Mesodermal cell (in vitro differentiated cells): ENCODE results near the gene NUDT8.
"Not testable (repeated sequence)": the region's sequence is repeated elsewhere in the genome, so short reads cannot be mapped to it uniquely, and the experiment has no call there.

ENCODE experiments used
- H3K27ac ChIP-seq: 2 replicates; pipeline ENCODE4 v1.7.0; 2013; ENCODE audit warnings: mild to moderate bottlenecking, low read depth, low read length, moderate library complexity; ENCODE audit not compliant: severe bottlenecking
- H3K36me3 ChIP-seq: 2 replicates; pipeline ENCODE4 v1.7.1; 2013; ENCODE audit warnings: mild to moderate bottlenecking, low read length, moderate library complexity; ENCODE audit not compliant: control insufficient read depth, insufficient read depth
- H3K4me1 ChIP-seq: one replicate; pipeline ENCODE4 v1.7.1; 2013; ENCODE audit warnings: mild to moderate bottlenecking, low read length; ENCODE audit not compliant: insufficient read depth, control insufficient read depth, poor library complexity, severe bottlenecking
- H3K4me3 ChIP-seq: 2 replicates; pipeline ENCODE4 v1.7.0; 2013; ENCODE audit warnings: low read length, control low read depth, mild to moderate bottlenecking; ENCODE audit not compliant: insufficient read depth, poor library complexity, severe bottlenecking; ENCODE audit errors: extremely low read depth
- H3K9me3 ChIP-seq: 2 replicates; pipeline ENCODE4 v1.7.1; 2013; ENCODE audit warnings: mild to moderate bottlenecking, low read length, moderate library complexity; ENCODE audit not compliant: control insufficient read depth
- WGBS, 2 experiments: methylation state at CpG; one replicate each; pipeline ENCODE4 v1.1.5; 2013; ENCODE audit warnings: missing lambda C conversion rate in 2 of 2; ENCODE audit not compliant: insufficient coverage in 2 of 2; 5-methylcytosine and 5-hydroxymethylcytosine counted together

Gene NUDT8

DNA sequence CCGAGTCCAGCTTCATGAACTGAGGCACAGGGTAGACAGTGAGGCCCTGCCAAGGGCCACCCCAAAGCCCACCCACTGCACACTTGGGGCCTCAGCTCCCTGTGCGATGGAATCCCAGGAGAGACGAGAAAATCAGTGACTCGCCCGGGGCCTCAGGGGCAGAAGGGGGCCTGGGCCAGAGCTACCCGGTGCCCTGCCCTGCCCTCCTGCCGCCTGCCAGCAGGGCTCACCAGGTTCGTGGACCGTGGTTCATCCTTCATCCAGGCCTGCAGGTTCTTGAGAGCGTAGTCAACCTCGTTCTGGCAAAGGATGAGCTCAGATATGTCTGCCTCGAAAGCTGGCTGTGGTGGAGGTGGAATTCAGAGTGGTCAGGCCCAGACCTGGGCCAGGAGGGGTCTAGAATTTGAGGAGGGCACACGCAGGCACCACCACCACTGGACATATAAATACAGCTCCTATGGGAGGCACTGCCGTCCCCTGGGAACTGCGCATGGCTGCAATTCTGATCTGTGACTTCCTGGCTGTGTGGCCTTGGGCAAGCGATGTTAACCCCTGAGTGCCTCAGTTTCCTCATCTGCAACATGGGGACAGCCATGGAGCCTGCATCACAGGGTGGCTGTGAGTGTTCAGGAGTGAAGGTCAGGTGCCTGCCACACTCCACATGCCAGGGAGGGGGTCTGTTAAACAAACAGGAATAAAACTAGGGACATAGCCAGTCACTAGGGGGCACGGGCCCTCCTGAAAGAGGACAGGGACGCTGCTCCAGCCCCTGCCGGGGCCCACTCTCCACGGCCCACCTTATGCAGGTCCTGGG is 37.1 kb upstream of the NUDT8 start:
- no peaks in the 10 kb centered on the region for H3K4me1 ChIP-seq

DNA sequence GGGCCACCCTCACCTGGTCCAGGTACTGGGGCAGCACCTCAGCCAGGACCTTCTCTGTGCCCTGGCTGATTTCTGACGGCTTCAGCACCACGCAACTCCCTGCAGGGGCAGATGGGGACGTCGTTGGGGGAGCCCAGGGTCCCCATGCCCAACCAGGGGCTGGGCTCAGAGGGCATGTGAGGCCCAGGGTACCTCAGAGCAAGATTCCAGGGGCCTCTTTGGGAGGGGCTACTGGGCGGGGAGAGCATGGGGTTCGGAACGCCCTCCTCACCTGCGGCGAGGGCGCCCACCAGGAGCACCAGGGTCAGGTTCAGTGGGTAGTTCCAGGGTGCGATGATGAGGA is 36.5 kb upstream of the NUDT8 start:
- 85% methylated on average over 10 to 11 of the region's 11 CpGs for WGBS, 2 experiments
- Histone ChIP-seq H3K4me1 (no peaks in the 10 kb centered on the region), H3K27ac (no peak overlapping the region), H3K9me3 (no peaks in the 10 kb centered on the region), H3K36me3 (no peaks in the 10 kb centered on the region), H3K4me3 (no peak overlapping the region)

More for the DNA sequence above, 37.1 kb upstream of the NUDT8 start:
- H3K27ac ChIP-seq = no peak overlapping the region
- 81 to 83% methylated on average over 11 to 16 of the region's 20 CpGs for WGBS, 2 experiments
- H3K9me3 ChIP-seq = no peaks in the 10 kb centered on the region
- no peak overlapping the region for H3K4me3 ChIP-seq
- H3K36me3 ChIP-seq = no peaks in the 10 kb centered on the region

DNA sequence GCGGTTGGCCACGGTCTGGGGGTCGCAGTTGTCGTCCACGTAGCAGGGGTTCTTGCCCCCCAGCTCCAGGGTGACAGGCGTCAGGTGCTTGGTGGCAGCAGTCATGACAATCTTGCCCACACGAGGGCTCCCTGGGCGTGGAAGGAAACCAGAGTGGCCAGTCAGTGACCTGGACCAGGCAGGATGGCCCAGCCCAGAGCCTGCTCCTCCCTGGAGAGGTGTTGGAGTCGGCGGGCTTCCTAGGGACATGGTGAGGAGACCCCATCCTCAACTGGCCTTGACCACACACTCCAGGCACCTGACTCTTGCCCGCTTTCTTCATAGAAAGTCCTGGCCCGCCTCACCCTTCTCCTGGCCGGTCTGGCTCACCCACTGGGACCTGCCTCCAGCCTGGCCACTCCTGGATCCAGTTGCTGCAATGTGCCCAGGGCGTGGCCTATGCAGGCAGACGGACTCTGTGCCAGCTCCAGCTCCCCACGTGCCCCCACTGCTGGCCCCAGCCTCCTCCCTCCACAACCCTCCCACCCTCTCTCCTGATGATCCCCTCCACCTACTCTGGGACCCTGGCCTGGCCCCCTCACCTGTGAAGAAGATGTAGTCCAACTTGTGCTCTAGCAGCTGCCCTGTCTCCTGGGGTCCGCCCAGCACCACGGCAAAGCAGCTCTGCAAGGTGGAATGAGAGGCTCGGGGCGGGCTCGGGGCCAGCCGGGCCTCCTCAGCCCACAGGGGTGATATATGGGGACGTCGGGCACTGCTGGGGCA is 36.0 kb upstream of the NUDT8 start:
- WGBS, 2 experiments = 87% methylated on average over 19 to 23 of the region's 24 CpGs
- H3K4me3 ChIP-seq = no peak overlapping the region
- H3K36me3 ChIP-seq = no peaks in the 10 kb centered on the region
- no peaks in the 10 kb centered on the region for H3K4me1 ChIP-seq
- H3K9me3 ChIP-seq = no peaks in the 10 kb centered on the region
- H3K27ac ChIP-seq = no peak overlapping the region

GRCh38 chr11:67664696-67665540 is 35.2 kb upstream of the NUDT8 start:
- WGBS, 2 experiments = 90 to 91% methylated on average over 25 to 32 of the region's 33 CpGs
- no peaks in the 10 kb centered on the region for H3K9me3 ChIP-seq
- no peaks in the 10 kb centered on the region for H3K4me1 ChIP-seq
- no peaks in the 10 kb centered on the region for H3K36me3 ChIP-seq
- H3K27ac ChIP-seq = no peak overlapping the region
- no peak overlapping the region for H3K4me3 ChIP-seq

- Histone ChIP-seq H3K4me3 (no peak overlapping the region), H3K27ac (no peak overlapping the region), H3K36me3 (no peaks in the 10 kb centered on the region), H3K9me3 (no peaks in the 10 kb centered on the region), H3K4me1 (no peaks in the 10 kb centered on the region)
- 94 to 96% methylated on average over 10 to 16 of the region's 16 CpGs for WGBS, 2 experiments
These were observed 34.5 kb upstream of the NUDT8 start for GRCh38 chr11:67664213-67664585.

- Histone ChIP-seq H3K4me1 (no peaks in the 10 kb centered on the region), H3K27ac (no peak overlapping the region), H3K9me3 (no peaks in the 10 kb centered on the region), H3K4me3 (no peak overlapping the region), H3K36me3 (no peaks in the 10 kb centered on the region)
- WGBS, 2 experiments = 89 to 91% methylated on average over 14 to 22 of the region's 22 CpGs
These were observed 33.9 kb upstream of the NUDT8 start for GRCh38 chr11:67663532-67664212.

DNA sequence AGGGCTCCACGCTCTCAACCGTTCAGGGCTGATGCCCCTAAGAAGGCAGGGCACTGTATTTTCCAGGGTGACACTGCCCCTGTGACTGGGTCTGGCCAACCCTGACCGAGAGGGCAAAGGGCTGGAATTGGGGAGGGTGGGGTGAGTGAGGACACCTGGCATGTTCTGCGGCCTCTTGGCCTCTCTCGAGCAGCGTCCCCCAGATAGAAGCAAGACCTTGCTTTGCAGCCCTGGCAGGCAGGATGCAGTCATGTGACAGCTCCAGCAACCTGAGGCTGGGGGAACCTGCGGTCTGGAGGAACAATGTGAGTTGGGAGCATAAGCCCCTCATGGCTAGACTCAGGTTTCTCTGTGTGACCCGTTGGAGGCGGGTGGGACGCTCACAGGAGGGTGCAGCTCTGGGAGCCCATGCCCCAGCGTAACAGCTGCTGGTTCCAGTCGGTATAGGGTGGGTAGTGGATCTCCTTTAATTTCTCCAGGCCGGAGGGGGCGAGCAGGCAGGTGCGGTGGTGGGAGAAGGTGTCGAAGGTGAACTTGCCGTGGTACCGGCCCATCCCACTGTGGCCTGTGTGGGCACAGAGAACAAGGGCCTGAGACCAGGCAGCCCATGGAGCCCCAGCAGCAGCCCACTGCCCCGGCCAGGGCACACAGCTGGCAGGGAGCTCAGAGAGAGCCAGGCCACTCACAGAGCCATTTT is 33.2 kb upstream of the NUDT8 start:
- Histone ChIP-seq H3K27ac (no peak overlapping the region), H3K9me3 (no peaks in the 10 kb centered on the region), H3K4me1 (no peaks in the 10 kb centered on the region), H3K4me3 (no peak overlapping the region), H3K36me3 (no peaks in the 10 kb centered on the region)
- WGBS, 2 experiments = 90 to 94% methylated on average over 16 to 19 of the region's 19 CpGs

- WGBS, 2 experiments = 90% methylated on average over 11 to 12 of the region's 12 CpGs
- Histone ChIP-seq H3K4me1 (no peaks in the 10 kb centered on the region), H3K27ac (no peak overlapping the region), H3K9me3 (peaks cover 6% of the 10 kb centered on the region), H3K36me3 (no peaks in the 10 kb centered on the region), H3K4me3 (no peak overlapping the region)
These were observed 32.6 kb upstream of the NUDT8 start for GRCh38 chr11:67662142-67662834.

DNA sequence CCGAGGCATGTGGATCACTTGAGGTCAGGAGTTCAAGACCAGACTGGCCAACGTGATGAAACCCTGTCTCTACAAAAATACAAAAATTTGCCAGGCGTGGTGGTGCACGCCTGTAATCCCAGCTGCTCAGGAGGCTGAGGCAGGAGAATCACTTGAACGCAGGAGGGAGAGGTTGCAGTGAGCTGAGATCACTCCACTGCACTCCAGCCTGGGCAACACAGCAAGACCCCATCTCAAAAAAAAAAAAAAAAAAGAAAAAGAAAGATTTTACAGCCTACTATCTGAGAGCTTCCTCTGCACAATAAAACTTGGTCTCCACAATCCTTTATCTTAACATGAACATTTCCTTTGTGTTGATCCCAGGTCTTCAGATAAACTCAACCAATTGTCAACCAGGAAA is 31.0 kb upstream of the NUDT8 start:
- WGBS, 2 experiments = 73 to 80% methylated on average over 2 to 4 of the region's 5 CpGs
- H3K4me1 ChIP-seq, H3K36me3 ChIP-seq, H3K4me3 ChIP-seq, H3K27ac ChIP-seq: not testable (repeated sequence)
- peaks cover 14% of the 10 kb centered on the region for H3K9me3 ChIP-seq
